Measurements from ENCODE around the gene ERC1. TPM values are rescaled to one million over a fixed set of nuclear protein-coding genes. Genes with fewer than 3 reads are reported as not detected.

ERC1 gene
- total RNA-seq, 1 donor from 2014 or later = 56.5 TPM

DNA sequence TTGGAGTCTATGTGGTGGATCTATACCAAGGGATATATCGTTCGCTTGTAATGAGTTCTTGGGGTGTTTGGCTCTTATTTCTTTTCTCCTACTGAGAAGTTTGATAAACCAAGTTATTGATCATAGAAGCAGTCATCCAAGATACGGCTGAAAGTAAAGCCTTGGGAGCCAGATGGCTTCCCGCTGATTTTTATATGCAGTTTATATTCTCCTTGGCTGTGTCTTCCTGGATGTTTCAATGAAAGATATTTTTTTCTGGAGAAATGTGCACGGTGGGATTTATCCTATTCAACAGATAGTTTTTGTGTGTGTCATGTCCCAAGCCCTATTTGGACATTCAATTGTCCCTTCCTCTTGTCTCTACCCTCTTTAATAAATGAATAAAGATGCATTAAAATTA is 289.0 kb downstream of the ERC1 start:
- no peak for DNase-seq (ENCODE audit: extremely low spot score in 2 of 2)
- H3K4me3 ChIP-seq = no peak overlapping the region
- H3K9me3 ChIP-seq = no peaks in the 10 kb centered on the region
- H3K27ac ChIP-seq = no peak overlapping the region
- no peaks in the 10 kb centered on the region for H3K36me3 ChIP-seq
- intact Hi-C loops (cut with DNase I) = no loop called here
- peaks cover 23% of the 10 kb centered on the region for H3K4me1 ChIP-seq
- TF ChIP-seq POLR2AphosphoS5 (IDR thresholded peaks at IDR 0.05; ENCODE audit: insufficient read depth in 1 of 2, low read depth in 1 of 2) (no peak), POLR2A (IDR thresholded peaks at IDR 0.05) (no peak)
- TF ChIP-seq, protein P1, sequence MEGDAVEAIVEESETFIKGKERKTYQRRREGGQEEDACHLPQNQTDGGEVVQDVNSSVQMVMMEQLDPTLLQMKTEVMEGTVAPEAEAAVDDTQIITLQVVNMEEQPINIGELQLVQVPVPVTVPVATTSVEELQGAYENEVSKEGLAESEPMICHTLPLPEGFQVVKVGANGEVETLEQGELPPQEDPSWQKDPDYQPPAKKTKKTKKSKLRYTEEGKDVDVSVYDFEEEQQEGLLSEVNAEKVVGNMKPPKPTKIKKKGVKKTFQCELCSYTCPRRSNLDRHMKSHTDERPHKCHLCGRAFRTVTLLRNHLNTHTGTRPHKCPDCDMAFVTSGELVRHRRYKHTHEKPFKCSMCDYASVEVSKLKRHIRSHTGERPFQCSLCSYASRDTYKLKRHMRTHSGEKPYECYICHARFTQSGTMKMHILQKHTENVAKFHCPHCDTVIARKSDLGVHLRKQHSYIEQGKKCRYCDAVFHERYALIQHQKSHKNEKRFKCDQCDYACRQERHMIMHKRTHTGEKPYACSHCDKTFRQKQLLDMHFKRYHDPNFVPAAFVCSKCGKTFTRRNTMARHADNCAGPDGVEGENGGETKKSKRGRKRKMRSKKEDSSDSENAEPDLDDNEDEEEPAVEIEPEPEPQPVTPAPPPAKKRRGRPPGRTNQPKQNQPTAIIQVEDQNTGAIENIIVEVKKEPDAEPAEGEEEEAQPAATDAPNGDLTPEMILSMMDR (IDR thresholded peaks at IDR 0.05) = no peak
- no peaks in the 10 kb centered on the region for H3K27me3 ChIP-seq

DNA sequence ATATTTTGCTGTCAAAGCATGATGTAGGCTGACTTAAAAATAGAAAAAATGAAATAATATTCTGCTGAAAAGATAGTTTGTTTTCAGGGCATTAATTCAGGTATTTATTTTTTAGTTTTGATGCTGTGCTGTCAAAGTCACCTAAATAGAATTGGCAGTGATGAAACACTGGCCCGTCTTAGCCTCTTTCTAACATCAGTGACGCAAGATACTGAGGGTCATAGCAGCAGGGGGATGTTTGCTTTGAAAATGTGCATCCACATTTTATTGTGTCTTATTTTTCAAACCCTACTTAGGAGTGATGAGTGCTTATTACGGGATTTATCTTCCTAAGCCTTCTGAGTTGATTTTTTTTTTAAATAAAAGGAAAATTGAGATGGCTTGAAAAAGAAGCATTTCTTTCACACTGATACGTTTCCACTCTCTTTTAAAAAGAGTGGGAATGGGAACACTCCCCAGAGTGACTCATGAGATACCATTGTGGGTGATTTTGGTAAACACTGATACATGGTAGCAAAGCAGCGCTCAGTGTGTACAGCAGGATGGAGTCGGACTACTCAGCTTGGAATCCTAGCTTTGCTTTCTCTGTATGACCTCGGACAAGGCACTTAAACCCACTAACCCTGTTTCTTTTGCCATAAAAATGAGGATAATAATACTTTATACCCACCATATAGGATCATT is 290.8 kb downstream of the ERC1 start:
- intact Hi-C loops (cut with DNase I) = no loop called here
- Histone ChIP-seq H3K27ac (peak overlapping the region; percentile 64), H3K36me3 (no peaks in the 10 kb centered on the region), H3K4me1 (peaks cover 23% of the 10 kb centered on the region), H3K9me3 (no peaks in the 10 kb centered on the region), H3K27me3 (no peaks in the 10 kb centered on the region), H3K4me3 (no peak overlapping the region)
- TF ChIP-seq, protein P1 (IDR thresholded peaks at IDR 0.05) = no peak
- peak in 1 of 2 donors; percentile 18 for TF ChIP-seq POLR2AphosphoS5 (IDR thresholded peaks at IDR 0.05; ENCODE audit: insufficient read depth in 1 of 2, low read depth in 1 of 2)
- no peak for TF ChIP-seq POLR2A (IDR thresholded peaks at IDR 0.05)
- no peak for DNase-seq (ENCODE audit: extremely low spot score in 2 of 2)

DNA sequence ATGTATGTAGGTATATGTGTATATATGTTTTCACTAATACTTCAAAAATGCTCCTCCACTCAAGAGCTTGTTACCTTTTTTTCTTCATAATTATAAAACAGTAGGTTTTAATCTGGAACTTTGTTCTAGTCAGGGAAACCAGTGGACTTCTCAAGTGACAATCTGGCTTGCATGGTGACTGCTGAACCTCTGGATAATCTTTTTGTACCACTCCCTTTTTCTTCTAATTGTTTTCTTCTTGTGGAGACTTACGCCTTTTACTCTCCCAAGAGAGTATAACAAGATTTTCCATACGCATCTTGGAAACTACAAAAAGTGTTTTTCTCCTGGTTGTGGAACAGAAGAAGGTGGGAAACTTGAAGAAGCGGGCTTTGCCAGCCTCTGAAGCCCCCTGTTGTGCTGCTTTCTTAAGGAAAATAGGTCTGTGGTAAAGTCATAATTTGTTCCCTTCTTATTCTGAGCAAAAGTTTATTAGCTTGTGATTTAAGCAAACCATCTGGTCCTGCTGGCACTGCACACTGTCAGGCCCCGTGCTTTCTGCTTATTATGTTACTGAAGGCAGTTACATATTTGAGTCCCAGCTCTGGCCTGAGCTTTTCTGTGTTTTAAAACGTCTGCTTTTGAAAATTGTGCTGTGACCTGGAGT is 291.8 kb downstream of the ERC1 start:
- H3K4me1 ChIP-seq = peaks cover 23% of the 10 kb centered on the region
- no peaks in the 10 kb centered on the region for H3K9me3 ChIP-seq
- no peak overlapping the region for H3K4me3 ChIP-seq
- peak in 1 of 2 donors; percentile 89 for DNase-seq (ENCODE audit: extremely low spot score in 2 of 2)
- TF ChIP-seq POLR2AphosphoS5 (IDR thresholded peaks at IDR 0.05; ENCODE audit: insufficient read depth in 1 of 2, low read depth in 1 of 2) (no peak), POLR2A (IDR thresholded peaks at IDR 0.05) (no peak)
- TF ChIP-seq, protein P1 (IDR thresholded peaks at IDR 0.05) = no peak
- no peaks in the 10 kb centered on the region for H3K36me3 ChIP-seq
- H3K27ac ChIP-seq = peak overlapping the region; percentile 64
- no peaks in the 10 kb centered on the region for H3K27me3 ChIP-seq
- intact Hi-C loops (cut with DNase I) = no loop called here

DNA sequence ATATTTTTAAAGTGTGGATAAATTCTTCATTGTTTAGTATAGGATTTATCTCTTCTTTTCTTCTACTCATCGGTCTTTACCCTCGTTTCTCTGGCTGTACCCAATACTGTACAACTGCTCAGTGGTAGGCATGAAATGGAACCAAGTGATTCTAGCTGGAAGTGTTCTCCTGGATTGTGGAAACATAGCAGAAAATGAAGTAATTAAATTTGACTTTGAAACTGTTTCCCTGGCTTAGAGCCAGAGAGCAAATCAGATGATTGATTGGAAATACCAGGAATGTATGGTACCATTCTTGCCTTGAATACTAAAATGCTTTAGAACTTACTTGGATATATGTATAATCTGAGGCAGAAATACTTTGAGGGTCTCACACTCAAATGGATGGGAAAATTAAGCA is 292.3 kb downstream of the ERC1 start:
- TF ChIP-seq POLR2AphosphoS5 (IDR thresholded peaks at IDR 0.05; ENCODE audit: insufficient read depth in 1 of 2, low read depth in 1 of 2) (no peak), POLR2A (IDR thresholded peaks at IDR 0.05) (no peak)
- TF ChIP-seq, protein P1 (IDR thresholded peaks at IDR 0.05) = no peak
- no peaks in the 10 kb centered on the region for H3K9me3 ChIP-seq
- H3K4me1 ChIP-seq = peaks cover 23% of the 10 kb centered on the region
- H3K36me3 ChIP-seq = no peaks in the 10 kb centered on the region
- no peak for DNase-seq (ENCODE audit: extremely low spot score in 2 of 2)
- H3K27ac ChIP-seq = peak overlapping the region; percentile 64
- no peaks in the 10 kb centered on the region for H3K27me3 ChIP-seq
- no peak overlapping the region for H3K4me3 ChIP-seq
- intact Hi-C loops (cut with DNase I) = no loop called here

DNA sequence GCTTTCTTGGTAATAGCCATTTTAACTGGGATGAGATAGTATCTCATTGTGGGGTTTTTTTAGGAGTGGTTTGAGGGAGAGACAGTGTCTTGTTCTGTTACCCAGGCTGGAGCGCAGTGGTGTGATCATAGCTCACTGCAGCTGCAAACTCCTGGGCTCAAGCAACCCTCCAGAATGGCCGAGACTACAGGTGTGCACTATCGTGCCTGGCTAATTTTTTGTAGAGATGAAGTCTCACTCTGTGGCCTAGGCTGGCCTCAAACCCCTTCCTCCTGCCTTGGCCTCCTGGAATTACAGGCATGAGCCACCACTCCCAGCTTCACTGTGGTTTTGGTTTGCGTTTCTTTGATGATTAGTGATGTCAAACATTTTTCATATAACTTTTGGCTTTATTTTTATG is 293.6 kb downstream of the ERC1 start:
- H3K36me3 ChIP-seq = no peaks in the 10 kb centered on the region
- no peaks in the 10 kb centered on the region for H3K27me3 ChIP-seq
- no peak overlapping the region for H3K4me3 ChIP-seq
- no peak overlapping the region for H3K27ac ChIP-seq
- H3K4me1 ChIP-seq = peaks cover 23% of the 10 kb centered on the region
- no peaks in the 10 kb centered on the region for H3K9me3 ChIP-seq
- TF ChIP-seq POLR2AphosphoS5 (IDR thresholded peaks at IDR 0.05; ENCODE audit: insufficient read depth in 1 of 2, low read depth in 1 of 2) (no peak), POLR2A (IDR thresholded peaks at IDR 0.05) (no peak)
- TF ChIP-seq, protein P1 (IDR thresholded peaks at IDR 0.05) = no peak
- no peak for DNase-seq (ENCODE audit: extremely low spot score in 2 of 2)
- intact Hi-C loops (cut with DNase I) = no loop called here

Measured in vagina (tissue), 2 donors.